ENCODE measurements around the gene TTC9C.
A peak's percentile ranks its signal among the peaks of the same experiment; 100 is the strongest.
"Not testable (repeated sequence)": the region's sequence is repeated elsewhere in the genome, so short reads cannot be mapped to it uniquely, and the experiment has no call there.

Gene TTC9C

DNA sequence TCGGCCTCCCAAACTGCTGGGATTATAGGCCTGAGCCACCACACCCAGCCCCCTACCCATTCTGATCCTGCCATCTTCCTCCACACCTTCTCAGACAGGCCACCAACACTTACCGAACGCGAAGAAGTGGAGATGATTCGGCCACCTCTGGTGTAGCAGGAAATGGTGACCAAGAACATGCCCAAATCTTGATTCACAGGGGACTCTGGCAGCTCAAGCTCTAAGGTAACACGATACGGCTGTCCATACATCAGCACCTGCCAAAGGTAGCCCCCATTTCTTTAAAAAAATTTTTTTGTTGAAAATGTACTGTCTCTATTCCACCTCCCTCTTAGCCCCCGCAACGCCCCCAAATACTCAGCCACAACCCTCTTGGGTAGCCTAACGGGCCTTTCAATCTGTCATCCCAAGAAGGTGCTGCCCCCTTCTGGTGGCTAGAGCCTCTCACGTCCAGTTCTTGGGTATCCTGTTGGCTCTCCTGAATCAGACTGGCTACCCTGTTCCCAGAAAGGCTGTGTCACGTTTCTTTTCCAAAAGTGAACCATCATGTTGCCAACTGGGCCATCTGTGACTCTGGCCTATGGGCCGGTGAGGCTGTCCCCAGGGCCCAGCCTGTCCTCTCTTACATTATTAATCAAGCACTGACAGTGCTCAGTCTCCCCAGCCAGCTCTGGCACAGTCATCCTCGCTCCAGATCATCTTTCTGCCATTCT, 33.7 kb upstream of the TTC9C start:
- Histone ChIP-seq H3K27me3 (ENCODE audit: control insufficient read depth in 2 of 2, insufficient read depth in 2 of 2, low read length in 2 of 2) (no peaks in the 10 kb centered on the region), H3K9ac (ENCODE audit: low read depth in 1 of 2, low read length in 2 of 2) (no peak overlapping the region), H3K36me3 (ENCODE audit: control insufficient read depth in 2 of 2, insufficient read depth in 2 of 2, low read length in 2 of 2) (peaks cover 20 to 30% of the 10 kb centered on the region in 2 donors), H3K27ac (ENCODE audit: low read depth in 2 of 2, low read length in 2 of 2) (no peak overlapping the region), H3K4me3 (ENCODE audit: low read length in 2 of 2) (no peak overlapping the region), H3K9me3 (ENCODE audit: control insufficient read depth in 2 of 2, low read length in 2 of 2) (no peaks in the 10 kb centered on the region), H3K4me1 (ENCODE audit: control insufficient read depth in 2 of 2, insufficient read depth in 2 of 2, low read length in 2 of 2) (peaks cover 0 to 2% of the 10 kb centered on the region in 2 donors)

DNA sequence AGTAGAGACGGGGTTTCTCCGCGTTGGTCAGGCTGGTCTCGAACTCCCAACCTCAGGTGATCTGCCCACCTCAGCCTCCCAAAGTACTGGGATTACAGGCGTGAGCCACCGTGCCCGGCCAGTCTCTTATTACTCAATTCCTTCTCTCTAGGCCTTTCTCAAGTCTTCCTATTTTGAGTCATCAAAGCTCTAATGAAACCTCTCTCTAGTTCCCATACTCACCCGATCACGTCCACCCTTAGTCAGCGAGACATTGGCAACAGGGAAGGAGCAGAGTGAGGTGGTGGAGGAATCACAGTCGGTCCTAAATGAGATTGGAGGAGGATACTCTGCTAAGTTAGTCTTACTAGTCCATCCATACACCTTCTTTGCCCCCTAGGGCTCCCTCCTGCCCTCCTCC, 26.0 kb upstream of the TTC9C start:
- Histone ChIP-seq H3K9me3 (ENCODE audit: control insufficient read depth in 2 of 2, low read length in 2 of 2) (no peaks in the 10 kb centered on the region), H3K4me3 (ENCODE audit: low read length in 2 of 2) (no peak overlapping the region), H3K36me3 (ENCODE audit: control insufficient read depth in 2 of 2, insufficient read depth in 2 of 2, low read length in 2 of 2) (no peaks in the 10 kb centered on the region), H3K4me1 (ENCODE audit: control insufficient read depth in 2 of 2, insufficient read depth in 2 of 2, low read length in 2 of 2) (peaks cover 16 to 19% of the 10 kb centered on the region in 2 donors), H3K27me3 (ENCODE audit: control insufficient read depth in 2 of 2, insufficient read depth in 2 of 2, low read length in 2 of 2) (no peaks in the 10 kb centered on the region), H3K27ac (ENCODE audit: low read depth in 2 of 2, low read length in 2 of 2) (no peak overlapping the region), H3K9ac (ENCODE audit: low read depth in 1 of 2, low read length in 2 of 2) (no peak overlapping the region)

DNA sequence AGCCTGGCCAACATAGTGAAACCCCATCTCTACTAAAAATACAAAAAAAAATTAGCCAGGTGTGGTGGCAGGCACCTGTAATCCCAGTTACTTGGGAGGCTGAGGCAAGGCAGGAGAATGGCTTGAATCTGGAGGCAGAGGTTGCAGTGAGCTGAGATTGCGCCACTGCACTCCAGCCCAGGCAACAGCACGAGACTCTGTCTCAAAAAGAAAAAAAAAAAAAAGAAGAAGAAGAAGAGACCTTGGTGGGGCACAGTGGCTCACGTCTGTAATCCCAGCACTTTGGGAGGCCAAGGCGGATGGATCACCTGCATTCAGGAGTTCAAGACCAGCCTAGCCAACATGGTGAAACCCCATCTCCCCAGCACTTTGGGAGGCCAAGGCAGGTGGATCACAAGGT, 24.4 kb upstream of the TTC9C start:
- peaks cover 23 to 26% of the 10 kb centered on the region in 2 donors for H3K4me1 ChIP-seq (ENCODE audit: control insufficient read depth in 2 of 2, insufficient read depth in 2 of 2, low read length in 2 of 2)
- H3K4me3 ChIP-seq (ENCODE audit: low read length in 2 of 2); H3K9me3 ChIP-seq (ENCODE audit: control insufficient read depth in 2 of 2, low read length in 2 of 2); H3K9ac ChIP-seq (ENCODE audit: low read depth in 1 of 2, low read length in 2 of 2); H3K27ac ChIP-seq (ENCODE audit: low read depth in 2 of 2, low read length in 2 of 2); H3K36me3 ChIP-seq (ENCODE audit: control insufficient read depth in 2 of 2, insufficient read depth in 2 of 2, low read length in 2 of 2); H3K27me3 ChIP-seq (ENCODE audit: control insufficient read depth in 2 of 2, insufficient read depth in 2 of 2, low read length in 2 of 2): not testable (repeated sequence)

DNA sequence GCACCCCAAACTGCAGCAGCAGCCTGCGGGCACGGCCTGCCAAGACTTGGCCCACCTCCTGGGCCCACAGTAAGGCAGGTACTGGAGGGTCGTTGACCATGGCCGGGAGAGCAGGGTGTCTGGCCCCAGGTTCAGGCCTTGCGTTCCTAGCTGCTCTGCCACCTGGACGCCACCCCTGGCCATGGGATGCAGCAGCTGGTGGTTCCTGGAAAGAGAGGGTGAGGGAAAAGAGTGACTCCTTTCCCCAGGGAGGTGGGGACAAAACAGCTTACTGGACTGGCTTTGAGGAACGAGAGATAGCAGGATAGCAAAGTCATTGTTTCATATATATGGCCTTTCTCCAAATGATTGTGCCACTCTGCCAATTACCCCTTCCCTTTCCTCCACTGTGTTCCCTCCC, 22.9 kb upstream of the TTC9C start:
- Histone ChIP-seq H3K4me3 (ENCODE audit: low read length in 2 of 2) (peak overlapping the region; percentile 80), H3K36me3 (ENCODE audit: control insufficient read depth in 2 of 2, insufficient read depth in 2 of 2, low read length in 2 of 2) (peaks cover 0 to 4% of the 10 kb centered on the region in 2 donors), H3K27ac (ENCODE audit: low read depth in 2 of 2, low read length in 2 of 2) (peak overlapping the region; percentile 75 to 77), H3K27me3 (ENCODE audit: control insufficient read depth in 2 of 2, insufficient read depth in 2 of 2, low read length in 2 of 2) (no peaks in the 10 kb centered on the region), H3K4me1 (ENCODE audit: control insufficient read depth in 2 of 2, insufficient read depth in 2 of 2, low read length in 2 of 2) (peaks cover 35 to 37% of the 10 kb centered on the region in 2 donors), H3K9ac (ENCODE audit: low read depth in 1 of 2, low read length in 2 of 2) (peak overlapping the region; percentile 69 to 73), H3K9me3 (ENCODE audit: control insufficient read depth in 2 of 2, low read length in 2 of 2) (no peaks in the 10 kb centered on the region)

DNA sequence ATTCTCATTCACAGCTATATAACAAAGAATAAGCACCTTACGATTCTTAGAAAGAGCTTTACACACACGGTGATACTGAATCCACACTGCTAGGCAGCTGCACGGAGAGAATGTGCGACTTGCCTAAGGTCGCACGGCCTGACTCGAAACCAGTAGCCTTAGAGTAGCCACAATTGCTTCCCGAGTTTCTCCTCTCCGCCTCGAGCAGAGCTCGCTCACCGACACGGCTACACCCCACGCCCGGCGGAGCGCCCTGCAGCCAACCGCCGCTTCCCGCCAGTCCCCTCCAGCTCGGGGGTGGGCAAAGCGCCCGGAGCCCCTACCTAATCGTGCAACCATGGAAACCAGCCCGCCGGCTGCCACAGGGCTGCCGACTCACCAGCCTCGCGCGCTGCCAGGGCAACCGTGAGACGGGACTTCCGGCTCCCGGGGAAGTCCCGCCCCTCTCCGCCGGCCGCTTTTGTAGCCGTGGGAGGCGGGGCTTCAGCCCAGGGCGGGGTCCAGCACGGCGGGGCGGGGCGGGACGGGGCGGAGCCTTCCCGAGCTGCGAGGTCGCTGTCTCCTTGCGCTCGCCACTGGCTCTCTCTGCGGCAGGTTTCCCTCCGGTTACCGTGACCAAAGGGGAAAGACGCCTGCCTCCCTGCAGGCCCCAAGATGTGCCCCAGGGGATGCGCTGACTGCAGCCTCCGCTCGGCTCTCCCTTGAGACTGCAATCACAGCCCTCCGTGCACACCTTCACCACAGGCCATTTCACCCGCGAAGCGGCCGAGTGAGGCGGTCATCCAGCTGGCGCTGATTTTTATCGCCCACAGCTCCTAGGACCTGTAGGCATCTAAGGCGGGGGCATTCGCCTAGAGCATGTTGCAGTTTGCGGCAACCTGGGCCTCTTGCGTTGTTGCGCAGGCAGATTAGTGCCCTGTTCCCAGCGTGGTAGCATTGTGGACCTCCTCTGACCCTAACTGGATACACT, 22.1 kb upstream of the TTC9C start:
- Histone ChIP-seq H3K27ac (ENCODE audit: low read depth in 2 of 2, low read length in 2 of 2) (peak overlapping the region; percentile 75 to 84), H3K36me3 (ENCODE audit: control insufficient read depth in 2 of 2, insufficient read depth in 2 of 2, low read length in 2 of 2) (peaks cover 4 to 6% of the 10 kb centered on the region in 2 donors), H3K4me3 (ENCODE audit: low read length in 2 of 2) (peak overlapping the region; percentile 80), H3K4me1 (ENCODE audit: control insufficient read depth in 2 of 2, insufficient read depth in 2 of 2, low read length in 2 of 2) (peaks cover 36 to 40% of the 10 kb centered on the region in 2 donors), H3K9ac (ENCODE audit: low read depth in 1 of 2, low read length in 2 of 2) (peak overlapping the region; percentile 72 to 73), H3K9me3 (ENCODE audit: control insufficient read depth in 2 of 2, low read length in 2 of 2) (no peaks in the 10 kb centered on the region), H3K27me3 (ENCODE audit: control insufficient read depth in 2 of 2, insufficient read depth in 2 of 2, low read length in 2 of 2) (no peaks in the 10 kb centered on the region)

DNA sequence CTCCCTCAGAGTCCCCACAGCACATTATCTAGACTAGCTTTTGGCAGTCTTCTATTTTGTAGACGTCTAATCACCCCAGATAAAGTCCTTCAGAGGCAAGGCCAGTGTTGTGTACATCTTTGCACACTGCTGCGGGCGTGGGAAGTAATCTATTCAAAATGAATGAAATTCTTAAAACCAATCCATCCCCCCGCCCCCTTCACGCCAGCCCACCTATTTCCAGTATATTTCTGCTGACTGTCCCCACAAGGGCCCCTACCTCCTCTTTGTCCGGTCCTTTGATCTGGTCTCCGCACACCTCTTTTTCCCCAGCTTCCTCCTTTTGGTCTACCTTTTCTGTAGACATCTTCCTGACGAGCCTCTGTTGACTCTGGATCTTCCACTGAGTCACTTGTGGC, 21.4 kb upstream of the TTC9C start:
- H3K36me3 ChIP-seq (ENCODE audit: control insufficient read depth in 2 of 2, insufficient read depth in 2 of 2, low read length in 2 of 2): peaks cover 8 to 9% of the 10 kb centered on the region in 2 donors
- no peaks in the 10 kb centered on the region for H3K9me3 ChIP-seq (ENCODE audit: control insufficient read depth in 2 of 2, low read length in 2 of 2)
- no peaks in the 10 kb centered on the region for H3K27me3 ChIP-seq (ENCODE audit: control insufficient read depth in 2 of 2, insufficient read depth in 2 of 2, low read length in 2 of 2)
- H3K9ac ChIP-seq (ENCODE audit: low read depth in 1 of 2, low read length in 2 of 2): peak overlapping the region; percentile 68 to 72
- peak overlapping the region; percentile 61 to 84 for H3K27ac ChIP-seq (ENCODE audit: low read depth in 2 of 2, low read length in 2 of 2)
- H3K4me1 ChIP-seq (ENCODE audit: control insufficient read depth in 2 of 2, insufficient read depth in 2 of 2, low read length in 2 of 2): peaks cover 36 to 40% of the 10 kb centered on the region in 2 donors
- H3K4me3 ChIP-seq (ENCODE audit: low read length in 2 of 2): peak overlapping the region; percentile 78 to 80

DNA sequence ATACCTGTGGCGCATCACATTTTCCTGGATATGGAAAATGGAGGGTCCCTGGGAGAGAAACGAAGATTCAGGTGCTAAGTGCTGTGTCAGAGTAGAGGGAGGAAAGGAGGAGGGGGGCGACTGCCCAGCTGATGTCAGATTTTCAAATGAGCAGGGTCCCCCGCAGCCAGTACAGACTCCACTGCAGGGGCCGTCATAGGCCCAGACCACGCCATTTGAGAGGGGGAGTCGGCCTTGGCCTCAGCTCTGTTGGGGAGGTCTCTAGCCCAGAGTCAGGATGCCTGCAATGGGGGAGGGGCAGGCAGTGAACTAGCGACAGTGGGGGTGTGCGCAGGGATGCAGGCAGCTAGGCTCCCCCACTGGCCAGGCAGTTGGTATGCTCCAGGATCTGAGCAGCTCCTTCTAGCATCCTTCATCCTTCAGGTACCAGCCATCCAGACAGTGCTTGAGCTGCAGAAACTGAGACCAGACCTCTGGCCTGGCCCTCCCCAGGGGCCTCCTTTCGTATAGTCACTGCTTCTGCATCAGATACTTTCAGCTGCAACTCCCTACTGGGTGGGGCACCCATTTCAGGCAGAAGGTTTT, 20.9 kb upstream of the TTC9C start, which contains the start of the genes BSCL2 and GNG3:
BSCL2 (minus strand) TSS at position 148 of the 585 bp plus-strand sequence. CDS start 229 bp downstream, outside the sequence.
GNG3 (plus strand) TSS at position 400 of the 585 bp plus-strand sequence. CDS start 620 bp downstream, outside the sequence.
- peak within 1 kb of the TSS; percentile 72 to 86 for H3K9ac ChIP-seq (ENCODE audit: low read depth in 1 of 2, low read length in 2 of 2)
- H3K4me1 ChIP-seq (ENCODE audit: control insufficient read depth in 2 of 2, insufficient read depth in 2 of 2, low read length in 2 of 2): peaks cover 36 to 40% of the 10 kb centered on the region in 2 donors

DNA sequence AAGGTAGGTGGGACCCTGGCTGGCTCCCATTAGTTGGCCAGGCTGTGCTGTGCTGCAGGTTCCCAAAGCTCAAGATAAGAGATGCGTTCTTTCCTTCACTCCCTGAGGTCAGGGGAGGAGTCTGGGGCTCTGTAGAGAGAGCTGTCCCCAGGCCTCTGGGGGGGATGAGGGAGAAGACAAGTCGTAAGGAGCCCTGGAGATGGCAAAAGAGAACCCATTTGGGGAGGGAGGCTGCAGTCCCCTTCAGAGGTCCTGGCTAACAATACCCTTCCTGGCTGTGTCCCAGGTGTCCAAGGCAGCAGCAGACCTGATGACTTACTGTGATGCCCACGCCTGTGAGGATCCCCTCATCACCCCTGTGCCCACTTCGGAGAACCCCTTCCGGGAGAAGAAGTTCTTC, 19.9 kb upstream of the TTC9C start:
- Histone ChIP-seq H3K36me3 (ENCODE audit: control insufficient read depth in 2 of 2, insufficient read depth in 2 of 2, low read length in 2 of 2) (peaks cover 15 to 17% of the 10 kb centered on the region in 2 donors), H3K27me3 (ENCODE audit: control insufficient read depth in 2 of 2, insufficient read depth in 2 of 2, low read length in 2 of 2) (no peaks in the 10 kb centered on the region), H3K9ac (ENCODE audit: low read depth in 1 of 2, low read length in 2 of 2) (peak overlapping the region; percentile 86 to 93), H3K4me1 (ENCODE audit: control insufficient read depth in 2 of 2, insufficient read depth in 2 of 2, low read length in 2 of 2) (peaks cover 39 to 44% of the 10 kb centered on the region in 2 donors), H3K27ac (ENCODE audit: low read depth in 2 of 2, low read length in 2 of 2) (peak overlapping the region; percentile 93 to 95), H3K4me3 (ENCODE audit: low read length in 2 of 2) (peak overlapping the region; percentile 82 to 92), H3K9me3 (ENCODE audit: control insufficient read depth in 2 of 2, low read length in 2 of 2) (no peaks in the 10 kb centered on the region)

More for the DNA sequence above, 20.9 kb upstream of the TTC9C start, which contains the start of the genes BSCL2 and GNG3:
- H3K36me3 ChIP-seq (ENCODE audit: control insufficient read depth in 2 of 2, insufficient read depth in 2 of 2, low read length in 2 of 2): peaks cover 11 to 13% of the 10 kb centered on the region in 2 donors
- peak within 1 kb of the TSS; percentile 80 to 92 for H3K4me3 ChIP-seq (ENCODE audit: low read length in 2 of 2)
- H3K9me3 ChIP-seq (ENCODE audit: control insufficient read depth in 2 of 2, low read length in 2 of 2): no peaks in the 10 kb centered on the region
- peak within 1 kb of the TSS; percentile 61 to 95 for H3K27ac ChIP-seq (ENCODE audit: low read depth in 2 of 2, low read length in 2 of 2)
- H3K27me3 ChIP-seq (ENCODE audit: control insufficient read depth in 2 of 2, insufficient read depth in 2 of 2, low read length in 2 of 2): no peaks in the 10 kb centered on the region

DNA sequence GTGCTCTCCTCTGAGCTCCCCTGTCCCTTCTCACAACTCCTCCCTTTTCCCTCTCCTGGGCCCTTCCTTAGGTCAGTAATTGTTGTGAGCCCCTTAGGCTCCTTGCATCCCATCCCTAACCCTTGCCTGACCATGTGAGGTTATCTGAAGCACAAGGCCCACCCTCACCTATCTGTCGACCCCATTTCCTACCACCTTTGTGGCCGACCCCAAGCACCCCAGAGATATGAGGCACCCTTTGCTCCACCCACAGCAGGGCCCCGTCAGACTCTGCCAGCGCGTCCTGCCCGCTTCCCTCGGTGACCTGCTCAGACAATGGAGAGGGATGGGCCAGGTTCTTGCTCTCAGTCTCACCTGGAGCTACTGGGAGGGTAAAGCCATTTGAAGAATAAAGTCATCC, 19.5 kb upstream of the TTC9C start:
- Histone ChIP-seq H3K9ac (ENCODE audit: low read depth in 1 of 2, low read length in 2 of 2) (peak overlapping the region; percentile 86 to 93), H3K27me3 (ENCODE audit: control insufficient read depth in 2 of 2, insufficient read depth in 2 of 2, low read length in 2 of 2) (no peaks in the 10 kb centered on the region), H3K4me1 (ENCODE audit: control insufficient read depth in 2 of 2, insufficient read depth in 2 of 2, low read length in 2 of 2) (peaks cover 40 to 48% of the 10 kb centered on the region in 2 donors), H3K36me3 (ENCODE audit: control insufficient read depth in 2 of 2, insufficient read depth in 2 of 2, low read length in 2 of 2) (peaks cover 19% of the 10 kb centered on the region in 2 donors), H3K27ac (ENCODE audit: low read depth in 2 of 2, low read length in 2 of 2) (peak overlapping the region; percentile 93 to 95), H3K9me3 (ENCODE audit: control insufficient read depth in 2 of 2, low read length in 2 of 2) (no peaks in the 10 kb centered on the region), H3K4me3 (ENCODE audit: low read length in 2 of 2) (peak overlapping the region; percentile 82 to 92)

Measured in mucosa of rectum (tissue), 2 donors.